Mucosa of stomach (tissue), 1 donor: Measurements from ENCODE around the gene CAMK2A.

Experiments used
- H3K27me3 ChIP-seq: one replicate; pipeline ENCODE4 v1.7.0; 2013; ENCODE audit warnings: mild to moderate bottlenecking, low read length; ENCODE audit not compliant: control insufficient read depth, insufficient read depth
- H3K36me3 ChIP-seq: one replicate; pipeline ENCODE4 v1.7.0; 2013; ENCODE audit warnings: low read length; ENCODE audit not compliant: control insufficient read depth, insufficient read depth
- H3K4me1 ChIP-seq: one replicate; pipeline ENCODE4 v1.7.0; 2013; ENCODE audit warnings: mild to moderate bottlenecking, low read length; ENCODE audit not compliant: control insufficient read depth, insufficient read depth
- H3K4me3 ChIP-seq: one replicate; pipeline ENCODE4 v1.7.0; 2013; ENCODE audit warnings: low read length
- H3K9ac ChIP-seq: one replicate; pipeline ENCODE4 v1.7.0; 2013; ENCODE audit warnings: mild to moderate bottlenecking, low read length, moderate library complexity
- H3K9me3 ChIP-seq: one replicate; pipeline ENCODE4 v1.7.0; 2013; ENCODE audit warnings: mild to moderate bottlenecking, low read length, moderate library complexity; ENCODE audit not compliant: control insufficient read depth
- donor health status: Pancreatic carcinoma.

CAMK2A gene

GRCh38 chr5:150265870-150266383 lies 23.6 kb downstream of the CAMK2A start:
- H3K4me3 ChIP-seq: no peak overlapping the region
- peaks cover 11% of the 10 kb centered on the region for H3K27me3 ChIP-seq
- H3K36me3 ChIP-seq: no peaks in the 10 kb centered on the region
- H3K4me1 ChIP-seq: no peaks in the 10 kb centered on the region
- no peaks in the 10 kb centered on the region for H3K9me3 ChIP-seq
- H3K9ac ChIP-seq: no peak overlapping the region

DNA sequence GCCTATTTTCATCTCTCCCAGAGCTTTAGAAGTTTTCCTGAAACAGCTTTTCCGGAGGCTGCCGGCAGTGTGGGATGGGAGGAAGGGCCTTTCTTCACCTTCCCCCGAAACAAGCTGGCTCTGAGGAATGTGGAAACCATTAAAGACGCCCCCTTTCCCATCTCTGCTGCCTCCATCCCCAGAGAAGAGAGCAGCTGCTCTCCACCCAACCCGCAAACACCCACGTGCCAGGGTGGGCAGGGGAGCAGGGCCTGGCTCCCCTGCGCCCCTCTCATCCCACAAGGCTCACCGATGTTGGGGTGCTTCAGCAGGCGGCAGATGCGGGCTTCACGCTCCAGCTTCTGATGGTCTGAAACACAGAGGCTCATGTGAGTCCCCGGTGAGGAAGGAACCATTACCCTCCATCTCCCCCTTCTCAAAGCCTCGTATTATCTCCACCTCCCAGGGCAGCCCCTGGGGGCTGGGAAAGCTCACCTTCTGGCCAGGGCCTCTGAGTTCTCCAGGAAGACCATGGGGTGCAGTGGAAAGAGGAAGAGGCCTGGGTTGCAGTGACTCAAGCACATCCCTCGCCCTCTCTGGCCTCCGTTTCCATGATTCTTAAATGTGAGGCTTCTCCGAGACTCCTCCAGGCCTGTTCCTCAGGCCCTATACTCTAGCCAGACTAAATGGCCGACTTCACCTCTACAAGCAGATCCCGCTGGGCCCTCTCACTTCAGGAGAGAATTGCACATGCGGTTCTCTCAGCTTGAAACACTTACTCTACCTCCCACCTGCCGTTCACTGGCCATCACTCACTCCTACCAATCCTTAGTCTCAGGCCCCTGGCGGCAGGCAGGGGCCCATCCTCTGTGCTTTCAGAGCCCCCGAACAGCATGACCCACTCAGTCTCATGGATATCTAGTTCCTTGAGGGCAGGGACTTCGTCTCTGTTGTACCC lies 24.6 kb downstream of the CAMK2A start:
- no peaks in the 10 kb centered on the region for H3K9me3 ChIP-seq
- no peaks in the 10 kb centered on the region for H3K4me1 ChIP-seq
- peaks cover 11% of the 10 kb centered on the region for H3K27me3 ChIP-seq
- no peaks in the 10 kb centered on the region for H3K36me3 ChIP-seq
- no peak overlapping the region for H3K9ac ChIP-seq
- no peak overlapping the region for H3K4me3 ChIP-seq

GRCh38 chr5:150263801-150264621 lies 25.6 kb downstream of the CAMK2A start:
- no peaks in the 10 kb centered on the region for H3K36me3 ChIP-seq
- H3K4me3 ChIP-seq: no peak overlapping the region
- peaks cover 11% of the 10 kb centered on the region for H3K27me3 ChIP-seq
- H3K9ac ChIP-seq: no peak overlapping the region
- H3K4me1 ChIP-seq: no peaks in the 10 kb centered on the region
- no peaks in the 10 kb centered on the region for H3K9me3 ChIP-seq

- H3K4me3 ChIP-seq: no peak overlapping the region
- H3K4me1 ChIP-seq: no peaks in the 10 kb centered on the region
- H3K9ac ChIP-seq: no peak overlapping the region
- H3K27me3 ChIP-seq: peaks cover 11% of the 10 kb centered on the region
- H3K36me3 ChIP-seq: no peaks in the 10 kb centered on the region
- no peaks in the 10 kb centered on the region for H3K9me3 ChIP-seq
Measured at GRCh38 chr5:150263375-150263775, 26.2 kb downstream of the CAMK2A start.

DNA sequence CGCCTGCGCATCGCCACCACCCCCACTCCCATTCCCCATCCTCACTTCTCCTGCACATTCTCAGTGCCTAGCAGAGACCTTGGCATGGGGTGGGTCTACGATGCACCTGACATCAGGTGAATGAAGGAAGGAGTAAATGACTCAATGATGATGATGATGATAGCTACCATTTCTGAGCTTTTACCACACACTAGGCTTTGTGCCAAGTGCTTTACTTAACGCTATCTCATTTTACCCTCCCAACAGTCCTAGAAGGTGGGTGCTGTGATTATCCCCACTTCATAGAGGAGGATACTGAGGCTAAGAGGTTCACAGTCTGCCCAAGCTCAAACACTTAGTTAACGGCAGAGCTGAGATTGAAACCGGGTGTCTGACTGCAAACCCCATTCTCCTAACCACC lies 27.1 kb downstream of the CAMK2A start:
- Histone ChIP-seq H3K4me3 (no peak overlapping the region), H3K27me3 (peaks cover 11% of the 10 kb centered on the region), H3K4me1 (no peaks in the 10 kb centered on the region), H3K9me3 (no peaks in the 10 kb centered on the region), H3K9ac (no peak overlapping the region), H3K36me3 (no peaks in the 10 kb centered on the region)

DNA sequence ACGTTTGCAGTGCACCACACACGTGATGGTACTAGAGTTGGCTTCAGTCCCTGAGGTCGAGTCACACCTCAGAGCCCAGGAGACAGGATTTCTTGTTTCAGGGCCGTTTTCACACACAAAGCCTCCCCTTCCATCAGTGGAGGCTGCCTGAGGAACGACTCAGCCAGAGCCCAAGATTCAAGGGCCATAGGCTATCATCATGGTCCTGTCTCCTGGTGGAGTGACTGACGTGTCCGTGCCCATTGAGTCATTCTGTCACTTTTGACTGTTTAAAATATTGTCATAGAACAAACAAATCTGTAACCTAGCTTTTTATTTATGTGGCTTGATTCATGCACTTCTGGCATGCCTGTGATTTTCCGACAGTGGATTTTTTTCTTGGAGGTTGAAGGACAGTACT lies 28.3 kb downstream of the CAMK2A start:
- Histone ChIP-seq H3K9ac (no peak overlapping the region), H3K9me3 (no peaks in the 10 kb centered on the region), H3K4me1 (no peaks in the 10 kb centered on the region), H3K4me3 (no peak overlapping the region), H3K36me3 (no peaks in the 10 kb centered on the region), H3K27me3 (peaks cover 11% of the 10 kb centered on the region)

DNA sequence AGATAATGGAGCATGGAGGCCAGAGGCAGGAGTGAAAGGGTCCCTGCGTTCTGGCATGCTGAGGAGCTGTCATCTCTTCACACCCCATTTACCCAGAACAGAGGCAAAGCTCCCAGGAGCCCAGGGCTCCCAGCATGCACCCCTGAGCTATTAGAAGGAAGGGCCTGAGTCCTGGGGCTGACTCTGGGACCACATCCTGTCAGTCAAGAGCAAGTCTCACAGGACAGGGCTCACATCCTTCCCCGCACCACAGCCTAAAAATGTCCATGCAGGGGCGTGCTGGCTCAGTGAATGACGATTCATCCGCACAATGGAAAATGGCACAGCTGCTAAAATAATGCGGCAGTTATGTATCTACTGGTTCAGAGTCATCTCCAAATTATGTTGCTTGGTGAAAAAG lies 31.4 kb downstream of the CAMK2A start:
- Histone ChIP-seq H3K9ac (no peak overlapping the region), H3K27me3 (peaks cover 11% of the 10 kb centered on the region), H3K36me3 (no peaks in the 10 kb centered on the region), H3K9me3 (no peaks in the 10 kb centered on the region), H3K4me1 (no peaks in the 10 kb centered on the region), H3K4me3 (no peak overlapping the region)

GRCh38 chr5:150257424-150257823 lies 32.1 kb downstream of the CAMK2A start:
- Histone ChIP-seq H3K9me3 (no peaks in the 10 kb centered on the region), H3K36me3 (no peaks in the 10 kb centered on the region), H3K4me1 (no peaks in the 10 kb centered on the region), H3K27me3 (peaks cover 6% of the 10 kb centered on the region), H3K9ac (no peak overlapping the region), H3K4me3 (no peak overlapping the region)

GRCh38 chr5:150256410-150257064 lies 33.0 kb downstream of the CAMK2A start:
- Histone ChIP-seq H3K9ac (no peak overlapping the region), H3K36me3 (no peaks in the 10 kb centered on the region), H3K4me3 (no peak overlapping the region), H3K9me3 (no peaks in the 10 kb centered on the region), H3K4me1 (no peaks in the 10 kb centered on the region), H3K27me3 (no peaks in the 10 kb centered on the region)

DNA sequence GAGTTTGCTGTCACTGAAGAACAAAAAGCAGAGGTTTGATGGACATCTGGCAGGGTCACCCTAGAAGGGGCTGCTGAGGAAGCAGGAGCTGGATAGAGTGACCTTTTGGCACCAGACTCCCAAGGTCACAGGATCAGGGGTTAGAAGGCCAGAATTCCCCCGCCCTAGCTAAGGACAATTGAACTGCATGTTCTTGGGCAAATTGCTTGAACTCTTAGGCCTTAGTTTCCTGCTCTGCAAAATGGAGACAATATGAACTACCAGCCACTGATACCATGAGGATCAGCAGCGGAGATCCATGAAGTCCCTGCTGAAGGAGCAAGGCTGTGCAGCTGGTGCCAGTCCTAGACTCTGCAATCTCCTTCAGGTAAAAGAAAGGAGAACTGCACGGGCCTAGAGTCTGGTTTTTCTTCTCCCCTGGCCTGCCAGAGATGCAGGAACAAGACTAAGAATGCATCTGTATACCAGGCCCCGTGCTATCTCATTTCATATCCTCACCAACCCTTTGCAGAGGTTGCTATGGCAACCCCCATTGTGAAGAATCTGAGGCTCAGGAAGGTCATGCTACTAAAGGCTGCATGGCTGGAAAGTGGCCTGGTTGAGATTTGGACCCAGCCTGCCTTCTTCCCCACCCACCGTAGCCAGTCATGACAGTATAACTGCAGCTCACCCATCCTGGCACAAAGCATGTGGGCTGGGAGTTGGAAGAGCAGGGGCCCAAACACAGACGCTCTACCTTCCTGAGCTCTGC lies 33.7 kb downstream of the CAMK2A start:
- no peaks in the 10 kb centered on the region for H3K27me3 ChIP-seq
- H3K36me3 ChIP-seq: no peaks in the 10 kb centered on the region
- H3K4me3 ChIP-seq: no peak overlapping the region
- no peak overlapping the region for H3K9ac ChIP-seq
- no peaks in the 10 kb centered on the region for H3K9me3 ChIP-seq
- H3K4me1 ChIP-seq: no peaks in the 10 kb centered on the region

GRCh38 chr5:150254774-150255173 lies 34.8 kb downstream of the CAMK2A start:
- Histone ChIP-seq H3K4me3 (no peak overlapping the region), H3K9me3 (no peaks in the 10 kb centered on the region), H3K9ac (no peak overlapping the region), H3K36me3 (no peaks in the 10 kb centered on the region), H3K4me1 (no peaks in the 10 kb centered on the region), H3K27me3 (no peaks in the 10 kb centered on the region)
